OCI-LY3 (cell line): ENCODE measurements around the gene CLCN5.

ENCODE experiments used
- H2AFZ ChIP-seq: fragments of 200-600, 300-600 bp; shearing (Covaris generic); 2 replicates; pipeline ENCODE4 v1.6.0; 2014; ENCODE audit warnings: antibody characterized with exemption, low read depth, low read length
- H3K27ac ChIP-seq: fragments of 200-600, 300-600 bp; sonication (generic); 2 replicates; pipeline ENCODE4 v1.5.1; 2014; ENCODE audit warnings: mild to moderate bottlenecking, low read length, moderate library complexity, mixed read lengths
- H3K27me3 ChIP-seq: fragments of 200-600, 300-600 bp; sonication (generic); 2 replicates; pipeline ENCODE4 v1.6.1; 2014; ENCODE audit warnings: low read depth, low read length, mixed read lengths
- H3K36me3 ChIP-seq: fragments of 200-600, 300-600 bp; sonication (generic); replicated peaks from 2 replicates; pipeline ENCODE3; 2014; ENCODE audit warnings: low read depth, low read length, mixed read lengths
- H3K4me1 ChIP-seq: fragments of 300-600, 200-600 bp; sonication (generic); 2 replicates; pipeline ENCODE4 v1.6.1; 2014; ENCODE audit warnings: low read length, mixed read lengths
- H3K4me2 ChIP-seq: fragments of 200-600, 300-600 bp; sonication (generic); 2 replicates; pipeline ENCODE4 v1.6.1; 2014; ENCODE audit warnings: low read length, mixed read lengths
- H3K4me3 ChIP-seq: fragments of 300-600, 200-600 bp; sonication (generic); 2 replicates; pipeline ENCODE4 v1.5.1; 2014; ENCODE audit warnings: antibody characterized with exemption, mild to moderate bottlenecking, low read length, moderate library complexity
- H3K79me2 ChIP-seq: fragments of 300-600, 200-600 bp; shearing (Covaris generic); 2 replicates; pipeline ENCODE4 v1.6.1; 2014; ENCODE audit warnings: mild to moderate bottlenecking, low read length, mixed read lengths
- H3K9ac ChIP-seq: fragments of 300-600, 200-600 bp; shearing (Covaris generic); 2 replicates; pipeline ENCODE4 v1.6.0; 2014; ENCODE audit warnings: mild to moderate bottlenecking, low read length, moderate library complexity
- H3K9me3 ChIP-seq: fragments of 200-600, 300-600 bp; shearing (Covaris generic); 2 replicates; pipeline ENCODE4 v1.6.1; 2014; ENCODE audit warnings: low read length, mixed read lengths; ENCODE audit not compliant: insufficient read depth
- H4K20me1 ChIP-seq: fragments of 200-600, 300-600 bp; sonication (generic); 2 replicates; pipeline ENCODE4 v1.6.1; 2016; ENCODE audit warnings: low read length, mixed read lengths; ENCODE audit not compliant: insufficient read depth
- CTCF ChIP-seq: fragments of 200-600, 300-600 bp; sonication (generic); IDR thresholded peaks from 2 replicates; pipeline ENCODE4 v1.5.1; 2014; ENCODE audit warnings: antibody characterized with exemption, low read length, low read depth
- EZH2phosphoT487 ChIP-seq: fragments of 200-600 bp; shearing (Covaris generic); IDR thresholded peaks from 2 replicates; pipeline ENCODE4 v1.6.1; 2018; ENCODE audit warnings: antibody characterized with exemption, mixed run types, low read depth

Gene CLCN5

GRCh38 chrX:50072110-50072509, 149.7 kb downstream of the CLCN5 start:
- peaks cover 7% of the 10 kb centered on the region for H3K36me3 ChIP-seq
- H4K20me1 ChIP-seq = no peaks in the 10 kb centered on the region
- H3K4me2 ChIP-seq = peak overlapping the region; percentile 10; the same call in 1 of the 2 replicates
- TF ChIP-seq CTCF (no peak), EZH2phosphoT487 (no peak)
- H3K4me1 ChIP-seq = peaks cover 29% of the 10 kb centered on the region
- H3K9me3 ChIP-seq = no peaks in the 10 kb centered on the region
- H3K9ac ChIP-seq = no peak overlapping the region
- no peak overlapping the region for H3K27ac ChIP-seq
- H3K4me3 ChIP-seq = no peak overlapping the region
- no peak overlapping the region for H2AFZ ChIP-seq
- H3K27me3 ChIP-seq = no peaks in the 10 kb centered on the region
- no peaks in the 10 kb centered on the region for H3K79me2 ChIP-seq

- Histone ChIP-seq H3K9me3 (no peaks in the 10 kb centered on the region), H3K9ac (no peak overlapping the region), H4K20me1 (no peaks in the 10 kb centered on the region), H2AFZ (no peak overlapping the region), H3K36me3 (peaks cover 7% of the 10 kb centered on the region), H3K79me2 (no peaks in the 10 kb centered on the region), H3K27ac (no peak overlapping the region), H3K4me3 (no peak overlapping the region), H3K4me2 (no peak overlapping the region), H3K27me3 (no peaks in the 10 kb centered on the region), H3K4me1 (peaks cover 30% of the 10 kb centered on the region)
- no peak for TF ChIP-seq CTCF
- no peak for TF ChIP-seq EZH2phosphoT487
Measured at GRCh38 chrX:50073601-50074000, 151.2 kb downstream of the CLCN5 start.

- peaks cover 7% of the 10 kb centered on the region for H3K36me3 ChIP-seq
- no peaks in the 10 kb centered on the region for H3K9me3 ChIP-seq
- H4K20me1 ChIP-seq = no peaks in the 10 kb centered on the region
- H2AFZ ChIP-seq = no peak overlapping the region
- H3K79me2 ChIP-seq = no peaks in the 10 kb centered on the region
- H3K27me3 ChIP-seq = no peaks in the 10 kb centered on the region
- no peak for TF ChIP-seq EZH2phosphoT487
- no peak for TF ChIP-seq CTCF
- peak overlapping the region; percentile 48 for H3K4me2 ChIP-seq
- H3K4me1 ChIP-seq = peaks cover 30% of the 10 kb centered on the region
- H3K27ac ChIP-seq = peak overlapping the region; percentile 55
- peak overlapping the region; percentile 47 for H3K4me3 ChIP-seq
- 0 out of 2 replicates have a peak overlapping the region, but pooled peaks have one; percentile 16 for H3K9ac ChIP-seq
Measured at GRCh38 chrX:50075630-50076339, 153.4 kb downstream of the CLCN5 start.

- Histone ChIP-seq H2AFZ (no peak overlapping the region), H3K4me2 (no peak overlapping the region), H3K9ac (no peak overlapping the region), H3K27me3 (no peaks in the 10 kb centered on the region), H3K27ac (no peak overlapping the region), H3K79me2 (no peaks in the 10 kb centered on the region), H3K4me3 (no peak overlapping the region), H3K4me1 (peaks cover 8% of the 10 kb centered on the region), H3K9me3 (no peaks in the 10 kb centered on the region), H3K36me3 (peaks cover 4% of the 10 kb centered on the region), H4K20me1 (no peaks in the 10 kb centered on the region)
- peak; percentile 67 for TF ChIP-seq CTCF
- TF ChIP-seq EZH2phosphoT487 = no peak
Measured at GRCh38 chrX:50081282-50081889, 159.0 kb downstream of the CLCN5 start.
